K562 (cell line): Measurements from ENCODE around the gene SSH3. TPM values are rescaled to one million over a fixed set of nuclear protein-coding genes. Genes with fewer than 3 reads are reported as not detected.

ENCODE experiments used
- polyA plus RNA-seq, 8 experiments: library from polyadenylated mRNA; depleted of rRNA in 4 of 8; stranded (reverse) in 5 of 8; unstranded in 3 of 8; fragments of >200 nt; fragmentation: Nextera tagmentation in 2 of 8; fragmentation: Illumina TruSeq in 1 of 8; extraction: Ambion mirVana in 2 of 8; extraction: Trizol in 1 of 8; gene quantifications; 2 replicates each; pipeline versions ENCODE4 v1.2.1 to v1.2.3, GENCODE V29; 2011 to 2014; ENCODE audit warnings: inconsistent platforms in 1 of 8, missing spikeins in 1 of 8
- total RNA-seq, 7 experiments: library from RNA; depleted of rRNA in 6 of 7; stranded (reverse); fragments of >200 nt in 6 of 7; fragmentation: Illumina TruSeq in 2 of 7; extraction: Trizol in 2 of 7; gene quantifications; 2 replicates each; pipeline versions ENCODE4 v1.2.1 to v1.2.3, GENCODE V29; 2011 to 2021; ENCODE audit warnings: low replicate concordance in 1 of 7
- TF ChIP-seq, protein P1 (sequence below): fragments of 200-600 bp; sonication (generic); IDR thresholded peaks from one replicate; pipeline ENCODE4 v1.6.1; 2012; ENCODE audit warnings: mild to moderate bottlenecking, low read depth, low read length, inconsistent platforms
- TF ChIP-seq, protein P2 (sequence below): fragments of 450-650 bp; IDR thresholded peaks from 2 replicates; pipeline ENCODE4 v1.6.1; 2017; ENCODE audit warnings: mild to moderate bottlenecking, moderate library complexity
- TF ChIP-seq, protein P3 (sequence below), 2 experiments: fragments of 450-650 bp in 1 of 2; IDR thresholded peaks; 2 replicates each; pipeline ENCODE4 v1.6.1; 2011 to 2017; ENCODE audit warnings: low read depth in 2 of 2, antibody characterized with exemption in 1 of 2, borderline replicate concordance in 1 of 2, low read length in 1 of 2, mild to moderate bottlenecking in 1 of 2, mixed read lengths in 1 of 2; ENCODE audit not compliant: control insufficient read depth in 1 of 2
- TF ChIP-seq, protein P4 (sequence below), 2 experiments: fragments of 450-650 bp in 1 of 2; sonication (generic) in 1 of 2; formaldehyde crosslinking; conservative IDR thresholded peaks; 2 replicates each; pipeline versions ENCODE4 v1.4.0 to v1.8.1; 2020 to 2022; ENCODE audit warnings: mild to moderate bottlenecking in 1 of 2, missing genetic modification reagents in 1 of 2
- TF ChIP-seq, protein P5 (sequence below): sonication (generic); formaldehyde crosslinking; IDR thresholded peaks from 2 replicates; pipeline ENCODE4 v1.8.0; 2022; ENCODE audit warnings: missing genetic modification reagents, mild to moderate bottlenecking, borderline replicate concordance

The SSH3 gene
- total and polyA plus RNA-seq, 9 of the 15 experiments (the other 6 are each of a cell fraction or from before 2014, with no cell fraction given), result 0.07 to 1.0 (median 0.24) TPM; not detected in 3

DNA sequence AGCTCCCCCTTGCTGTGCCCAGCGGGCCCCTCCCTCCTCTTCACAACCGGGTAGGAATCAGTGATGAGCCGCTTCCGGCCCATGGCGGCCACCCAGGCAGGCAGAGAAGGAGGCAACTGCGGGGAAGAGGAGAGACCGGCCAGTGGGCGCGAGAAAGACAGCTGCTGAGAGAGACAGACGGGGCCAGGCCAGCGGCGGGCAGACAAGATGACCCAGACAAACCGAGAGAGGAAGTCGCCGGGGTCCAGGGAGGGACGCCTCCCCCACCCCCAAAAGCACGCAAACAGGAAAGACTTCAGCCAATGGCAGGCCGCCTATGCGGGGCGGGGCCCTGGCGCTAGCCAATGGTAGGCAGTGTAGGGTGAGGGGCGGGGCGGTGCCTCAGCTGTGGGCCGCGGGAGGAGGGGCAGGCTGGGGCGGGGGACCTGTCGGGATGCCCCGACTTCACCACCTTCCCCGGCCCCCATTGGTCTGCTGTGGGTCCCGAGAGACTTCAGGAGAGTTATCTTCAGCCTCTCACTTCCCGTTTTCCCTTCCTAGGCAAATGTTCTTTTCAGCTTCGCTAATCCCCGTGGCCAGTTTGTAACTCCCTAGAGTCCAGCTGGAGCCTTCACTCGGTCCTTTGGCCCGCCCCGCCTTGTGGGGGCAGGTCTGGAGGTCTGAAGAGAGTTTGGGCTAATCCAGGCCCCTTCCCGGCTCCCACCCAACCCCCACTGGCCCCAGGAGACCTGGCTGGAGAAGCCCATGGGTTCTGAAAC, 50.2 kb downstream of the SSH3 start, which contains the start of gene POLD4 (continued):
- TF ChIP-seq, protein P1, sequence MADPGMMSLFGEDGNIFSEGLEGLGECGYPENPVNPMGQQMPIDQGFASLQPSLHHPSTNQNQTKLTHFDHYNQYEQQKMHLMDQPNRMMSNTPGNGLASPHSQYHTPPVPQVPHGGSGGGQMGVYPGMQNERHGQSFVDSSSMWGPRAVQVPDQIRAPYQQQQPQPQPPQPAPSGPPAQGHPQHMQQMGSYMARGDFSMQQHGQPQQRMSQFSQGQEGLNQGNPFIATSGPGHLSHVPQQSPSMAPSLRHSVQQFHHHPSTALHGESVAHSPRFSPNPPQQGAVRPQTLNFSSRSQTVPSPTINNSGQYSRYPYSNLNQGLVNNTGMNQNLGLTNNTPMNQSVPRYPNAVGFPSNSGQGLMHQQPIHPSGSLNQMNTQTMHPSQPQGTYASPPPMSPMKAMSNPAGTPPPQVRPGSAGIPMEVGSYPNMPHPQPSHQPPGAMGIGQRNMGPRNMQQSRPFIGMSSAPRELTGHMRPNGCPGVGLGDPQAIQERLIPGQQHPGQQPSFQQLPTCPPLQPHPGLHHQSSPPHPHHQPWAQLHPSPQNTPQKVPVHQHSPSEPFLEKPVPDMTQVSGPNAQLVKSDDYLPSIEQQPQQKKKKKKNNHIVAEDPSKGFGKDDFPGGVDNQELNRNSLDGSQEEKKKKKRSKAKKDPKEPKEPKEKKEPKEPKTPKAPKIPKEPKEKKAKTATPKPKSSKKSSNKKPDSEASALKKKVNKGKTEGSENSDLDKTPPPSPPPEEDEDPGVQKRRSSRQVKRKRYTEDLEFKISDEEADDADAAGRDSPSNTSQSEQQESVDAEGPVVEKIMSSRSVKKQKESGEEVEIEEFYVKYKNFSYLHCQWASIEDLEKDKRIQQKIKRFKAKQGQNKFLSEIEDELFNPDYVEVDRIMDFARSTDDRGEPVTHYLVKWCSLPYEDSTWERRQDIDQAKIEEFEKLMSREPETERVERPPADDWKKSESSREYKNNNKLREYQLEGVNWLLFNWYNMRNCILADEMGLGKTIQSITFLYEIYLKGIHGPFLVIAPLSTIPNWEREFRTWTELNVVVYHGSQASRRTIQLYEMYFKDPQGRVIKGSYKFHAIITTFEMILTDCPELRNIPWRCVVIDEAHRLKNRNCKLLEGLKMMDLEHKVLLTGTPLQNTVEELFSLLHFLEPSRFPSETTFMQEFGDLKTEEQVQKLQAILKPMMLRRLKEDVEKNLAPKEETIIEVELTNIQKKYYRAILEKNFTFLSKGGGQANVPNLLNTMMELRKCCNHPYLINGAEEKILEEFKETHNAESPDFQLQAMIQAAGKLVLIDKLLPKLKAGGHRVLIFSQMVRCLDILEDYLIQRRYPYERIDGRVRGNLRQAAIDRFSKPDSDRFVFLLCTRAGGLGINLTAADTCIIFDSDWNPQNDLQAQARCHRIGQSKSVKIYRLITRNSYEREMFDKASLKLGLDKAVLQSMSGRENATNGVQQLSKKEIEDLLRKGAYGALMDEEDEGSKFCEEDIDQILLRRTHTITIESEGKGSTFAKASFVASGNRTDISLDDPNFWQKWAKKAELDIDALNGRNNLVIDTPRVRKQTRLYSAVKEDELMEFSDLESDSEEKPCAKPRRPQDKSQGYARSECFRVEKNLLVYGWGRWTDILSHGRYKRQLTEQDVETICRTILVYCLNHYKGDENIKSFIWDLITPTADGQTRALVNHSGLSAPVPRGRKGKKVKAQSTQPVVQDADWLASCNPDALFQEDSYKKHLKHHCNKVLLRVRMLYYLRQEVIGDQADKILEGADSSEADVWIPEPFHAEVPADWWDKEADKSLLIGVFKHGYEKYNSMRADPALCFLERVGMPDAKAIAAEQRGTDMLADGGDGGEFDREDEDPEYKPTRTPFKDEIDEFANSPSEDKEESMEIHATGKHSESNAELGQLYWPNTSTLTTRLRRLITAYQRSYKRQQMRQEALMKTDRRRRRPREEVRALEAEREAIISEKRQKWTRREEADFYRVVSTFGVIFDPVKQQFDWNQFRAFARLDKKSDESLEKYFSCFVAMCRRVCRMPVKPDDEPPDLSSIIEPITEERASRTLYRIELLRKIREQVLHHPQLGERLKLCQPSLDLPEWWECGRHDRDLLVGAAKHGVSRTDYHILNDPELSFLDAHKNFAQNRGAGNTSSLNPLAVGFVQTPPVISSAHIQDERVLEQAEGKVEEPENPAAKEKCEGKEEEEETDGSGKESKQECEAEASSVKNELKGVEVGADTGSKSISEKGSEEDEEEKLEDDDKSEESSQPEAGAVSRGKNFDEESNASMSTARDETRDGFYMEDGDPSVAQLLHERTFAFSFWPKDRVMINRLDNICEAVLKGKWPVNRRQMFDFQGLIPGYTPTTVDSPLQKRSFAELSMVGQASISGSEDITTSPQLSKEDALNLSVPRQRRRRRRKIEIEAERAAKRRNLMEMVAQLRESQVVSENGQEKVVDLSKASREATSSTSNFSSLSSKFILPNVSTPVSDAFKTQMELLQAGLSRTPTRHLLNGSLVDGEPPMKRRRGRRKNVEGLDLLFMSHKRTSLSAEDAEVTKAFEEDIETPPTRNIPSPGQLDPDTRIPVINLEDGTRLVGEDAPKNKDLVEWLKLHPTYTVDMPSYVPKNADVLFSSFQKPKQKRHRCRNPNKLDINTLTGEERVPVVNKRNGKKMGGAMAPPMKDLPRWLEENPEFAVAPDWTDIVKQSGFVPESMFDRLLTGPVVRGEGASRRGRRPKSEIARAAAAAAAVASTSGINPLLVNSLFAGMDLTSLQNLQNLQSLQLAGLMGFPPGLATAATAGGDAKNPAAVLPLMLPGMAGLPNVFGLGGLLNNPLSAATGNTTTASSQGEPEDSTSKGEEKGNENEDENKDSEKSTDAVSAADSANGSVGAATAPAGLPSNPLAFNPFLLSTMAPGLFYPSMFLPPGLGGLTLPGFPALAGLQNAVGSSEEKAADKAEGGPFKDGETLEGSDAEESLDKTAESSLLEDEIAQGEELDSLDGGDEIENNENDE, result no peak
- TF ChIP-seq, protein P2, sequence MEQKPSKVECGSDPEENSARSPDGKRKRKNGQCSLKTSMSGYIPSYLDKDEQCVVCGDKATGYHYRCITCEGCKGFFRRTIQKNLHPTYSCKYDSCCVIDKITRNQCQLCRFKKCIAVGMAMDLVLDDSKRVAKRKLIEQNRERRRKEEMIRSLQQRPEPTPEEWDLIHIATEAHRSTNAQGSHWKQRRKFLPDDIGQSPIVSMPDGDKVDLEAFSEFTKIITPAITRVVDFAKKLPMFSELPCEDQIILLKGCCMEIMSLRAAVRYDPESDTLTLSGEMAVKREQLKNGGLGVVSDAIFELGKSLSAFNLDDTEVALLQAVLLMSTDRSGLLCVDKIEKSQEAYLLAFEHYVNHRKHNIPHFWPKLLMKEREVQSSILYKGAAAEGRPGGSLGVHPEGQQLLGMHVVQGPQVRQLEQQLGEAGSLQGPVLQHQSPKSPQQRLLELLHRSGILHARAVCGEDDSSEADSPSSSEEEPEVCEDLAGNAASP, result no peak
- TF ChIP-seq, protein P3, sequence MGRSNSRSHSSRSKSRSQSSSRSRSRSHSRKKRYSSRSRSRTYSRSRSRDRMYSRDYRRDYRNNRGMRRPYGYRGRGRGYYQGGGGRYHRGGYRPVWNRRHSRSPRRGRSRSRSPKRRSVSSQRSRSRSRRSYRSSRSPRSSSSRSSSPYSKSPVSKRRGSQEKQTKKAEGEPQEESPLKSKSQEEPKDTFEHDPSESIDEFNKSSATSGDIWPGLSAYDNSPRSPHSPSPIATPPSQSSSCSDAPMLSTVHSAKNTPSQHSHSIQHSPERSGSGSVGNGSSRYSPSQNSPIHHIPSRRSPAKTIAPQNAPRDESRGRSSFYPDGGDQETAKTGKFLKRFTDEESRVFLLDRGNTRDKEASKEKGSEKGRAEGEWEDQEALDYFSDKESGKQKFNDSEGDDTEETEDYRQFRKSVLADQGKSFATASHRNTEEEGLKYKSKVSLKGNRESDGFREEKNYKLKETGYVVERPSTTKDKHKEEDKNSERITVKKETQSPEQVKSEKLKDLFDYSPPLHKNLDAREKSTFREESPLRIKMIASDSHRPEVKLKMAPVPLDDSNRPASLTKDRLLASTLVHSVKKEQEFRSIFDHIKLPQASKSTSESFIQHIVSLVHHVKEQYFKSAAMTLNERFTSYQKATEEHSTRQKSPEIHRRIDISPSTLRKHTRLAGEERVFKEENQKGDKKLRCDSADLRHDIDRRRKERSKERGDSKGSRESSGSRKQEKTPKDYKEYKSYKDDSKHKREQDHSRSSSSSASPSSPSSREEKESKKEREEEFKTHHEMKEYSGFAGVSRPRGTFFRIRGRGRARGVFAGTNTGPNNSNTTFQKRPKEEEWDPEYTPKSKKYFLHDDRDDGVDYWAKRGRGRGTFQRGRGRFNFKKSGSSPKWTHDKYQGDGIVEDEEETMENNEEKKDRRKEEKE (IDR thresholded peaks at IDR 0.05; ENCODE audit: borderline replicate concordance in 1 of 2, control insufficient read depth in 1 of 2, low read depth in 2 of 2, low read length in 1 of 2), result no peak
- TF ChIP-seq, protein P4, sequence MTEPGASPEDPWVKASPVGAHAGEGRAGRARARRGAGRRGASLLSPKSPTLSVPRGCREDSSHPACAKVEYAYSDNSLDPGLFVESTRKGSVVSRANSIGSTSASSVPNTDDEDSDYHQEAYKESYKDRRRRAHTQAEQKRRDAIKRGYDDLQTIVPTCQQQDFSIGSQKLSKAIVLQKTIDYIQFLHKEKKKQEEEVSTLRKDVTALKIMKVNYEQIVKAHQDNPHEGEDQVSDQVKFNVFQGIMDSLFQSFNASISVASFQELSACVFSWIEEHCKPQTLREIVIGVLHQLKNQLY (CRISPR knock-in tag; conservative IDR thresholded peaks at IDR 0.05), result 0 out of 4 replicates have a peak, but pooled peaks of 1 of the 2 experiments have one; percentile 11
- TF ChIP-seq, protein P5, sequence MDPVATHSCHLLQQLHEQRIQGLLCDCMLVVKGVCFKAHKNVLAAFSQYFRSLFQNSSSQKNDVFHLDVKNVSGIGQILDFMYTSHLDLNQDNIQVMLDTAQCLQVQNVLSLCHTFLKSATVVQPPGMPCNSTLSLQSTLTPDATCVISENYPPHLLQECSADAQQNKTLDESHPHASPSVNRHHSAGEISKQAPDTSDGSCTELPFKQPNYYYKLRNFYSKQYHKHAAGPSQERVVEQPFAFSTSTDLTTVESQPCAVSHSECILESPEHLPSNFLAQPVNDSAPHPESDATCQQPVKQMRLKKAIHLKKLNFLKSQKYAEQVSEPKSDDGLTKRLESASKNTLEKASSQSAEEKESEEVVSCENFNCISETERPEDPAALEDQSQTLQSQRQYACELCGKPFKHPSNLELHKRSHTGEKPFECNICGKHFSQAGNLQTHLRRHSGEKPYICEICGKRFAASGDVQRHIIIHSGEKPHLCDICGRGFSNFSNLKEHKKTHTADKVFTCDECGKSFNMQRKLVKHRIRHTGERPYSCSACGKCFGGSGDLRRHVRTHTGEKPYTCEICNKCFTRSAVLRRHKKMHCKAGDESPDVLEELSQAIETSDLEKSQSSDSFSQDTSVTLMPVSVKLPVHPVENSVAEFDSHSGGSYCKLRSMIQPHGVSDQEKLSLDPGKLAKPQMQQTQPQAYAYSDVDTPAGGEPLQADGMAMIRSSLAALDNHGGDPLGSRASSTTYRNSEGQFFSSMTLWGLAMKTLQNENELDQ (CRISPR knock-in tag), result no peak
